MCF 10A (cell line): ENCODE data around the gene VOPP1. TPM values are rescaled to one million over a fixed set of nuclear protein-coding genes. Genes with fewer than 3 reads are reported as not detected.

ENCODE experiments used
- BruUV-seq: library from RNA; stranded (reverse); fragments of 400-500 nt; replicated peaks from 2 replicates; lab custom pipeline; 2021; lab: Mats Ljungman, UMichigan
- CTCF ChIA-PET: fragments of 300-600 bp; sonication (Branson Sonifier 250); formaldehyde crosslinking; extraction: SDS; loops from one replicate; lab custom pipeline; 2021; ENCODE audit warnings: antibody characterized with exemption, inconsistent platforms; lab: Yijun Ruan, JAX
- POLR2A ChIA-PET: fragments of 300-600, 350-650 bp; sonication (Branson Sonifier 250); formaldehyde crosslinking; extraction: SDS; loops from one replicate; lab custom pipeline; 2020; ENCODE audit warnings: antibody characterized with exemption, inconsistent platforms; lab: Yijun Ruan, JAX
- DNase-seq: peaks from one replicate; pipeline ENCODE4 v3.0.0-alpha.2; 2018; ENCODE audit not compliant: unreplicated experiment
- H3K27ac Mint-ChIP-seq: one replicate; pipeline ENCODE4 v1.8.0; 2022; ENCODE audit warnings: mild to moderate bottlenecking, low read depth, mixed read lengths; ENCODE audit not compliant: unreplicated experiment
- H3K27me3 Mint-ChIP-seq: one replicate; pipeline ENCODE4 v1.8.0; 2022; ENCODE audit warnings: mixed read lengths; ENCODE audit not compliant: insufficient read depth, unreplicated experiment
- H3K36me3 Mint-ChIP-seq: one replicate; pipeline ENCODE4 v1.8.0; 2022; ENCODE audit warnings: mild to moderate bottlenecking, moderate library complexity, mixed read lengths; ENCODE audit not compliant: insufficient read depth, unreplicated experiment
- H3K4me1 Mint-ChIP-seq: one replicate; pipeline ENCODE4 v1.8.0; 2022; ENCODE audit warnings: mixed read lengths; ENCODE audit not compliant: insufficient read depth, unreplicated experiment
- H3K4me3 Mint-ChIP-seq: one replicate; pipeline ENCODE4 v1.8.0; 2022; ENCODE audit warnings: mild to moderate bottlenecking, moderate library complexity, mixed read lengths; ENCODE audit not compliant: unreplicated experiment
- H3K9me3 Mint-ChIP-seq: one replicate; pipeline ENCODE4 v1.8.0; 2022; ENCODE audit warnings: mixed read lengths; ENCODE audit not compliant: unreplicated experiment
- CTCF ChIP-seq: fragments of 200-600 bp; IDR thresholded peaks from one replicate; pipeline ENCODE4 v1.8.0; 2022; ENCODE audit warnings: antibody characterized with exemption, mild to moderate bottlenecking; ENCODE audit not compliant: unreplicated experiment
- intact Hi-C: fragments of 100-400 bp; cut with micrococcal nuclease; formaldehyde crosslinking; loops from 2 replicates; pipeline ENCODE4 v1.14.1; 2022
- total RNA-seq: library from RNA; stranded (reverse); gene quantifications from 2 replicates; pipeline ENCODE4 v1.2.3, GENCODE V29; 2022

Gene VOPP1
- total RNA-seq, 1 experiment from 2014 or later, result 29.2 TPM

GRCh38 chr7:55498142-55498541 lies 74.2 kb downstream of the VOPP1 start:
- ChIA-PET CTCF (no interaction called here), POLR2A (no interaction called here)
- no TSS peak for BruUV-seq
- Mint-ChIP-seq H3K27me3 (no peaks in the 10 kb centered on the region), H3K36me3 (peaks cover 17% of the 10 kb centered on the region), H3K9me3 (no peaks in the 10 kb centered on the region), H3K4me1 (peaks cover 19% of the 10 kb centered on the region), H3K4me3 (no peak overlapping the region), H3K27ac (no peak overlapping the region)
- no peak for TF ChIP-seq CTCF
- no peak for DNase-seq
- intact Hi-C loops, result no loop called here

GRCh38 chr7:55497521-55497920 lies 74.8 kb downstream of the VOPP1 start:
- H3K36me3 Mint-ChIP-seq, result peaks cover 17% of the 10 kb centered on the region
- BruUV-seq, result no TSS peak
- no peak overlapping the region for H3K4me3 Mint-ChIP-seq
- intact Hi-C loops, result no loop called here
- H3K9me3 Mint-ChIP-seq, result no peaks in the 10 kb centered on the region
- POLR2A ChIA-PET, result interaction anchor here (0.7 kb wide), 1 partner anchor 65 kb away, joined by 3 read pairs; no protein-coding TSS in a partner anchor
- CTCF ChIA-PET, result no interaction called here
- no peak overlapping the region for H3K27ac Mint-ChIP-seq
- TF ChIP-seq CTCF, result no peak
- H3K27me3 Mint-ChIP-seq, result no peaks in the 10 kb centered on the region
- no peak for DNase-seq
- H3K4me1 Mint-ChIP-seq, result peaks cover 19% of the 10 kb centered on the region

- BruUV-seq, result no TSS peak
- no peak overlapping the region for H3K27ac Mint-ChIP-seq
- H3K27me3 Mint-ChIP-seq, result no peaks in the 10 kb centered on the region
- H3K36me3 Mint-ChIP-seq, result peaks cover 17% of the 10 kb centered on the region
- ChIA-PET POLR2A (interaction anchor here (0.7 to 1.3 kb wide), 2 partner anchors 9 to 65 kb away, joined by 3 read pairs; no protein-coding TSS in a partner anchor), CTCF (no interaction called here)
- H3K4me1 Mint-ChIP-seq, result peaks cover 19% of the 10 kb centered on the region
- intact Hi-C loops, result no loop called here
- no peaks in the 10 kb centered on the region for H3K9me3 Mint-ChIP-seq
- DNase-seq, result no peak
- H3K4me3 Mint-ChIP-seq, result no peak overlapping the region
- no peak for TF ChIP-seq CTCF
Observed at GRCh38 chr7:55496906-55497305, 75.4 kb downstream of the VOPP1 start.

- H3K36me3 Mint-ChIP-seq, result peaks cover 21% of the 10 kb centered on the region
- no peak for DNase-seq
- no peaks in the 10 kb centered on the region for H3K9me3 Mint-ChIP-seq
- H3K27me3 Mint-ChIP-seq, result no peaks in the 10 kb centered on the region
- ChIA-PET POLR2A (no interaction called here), CTCF (no interaction called here)
- peaks cover 19% of the 10 kb centered on the region for H3K4me1 Mint-ChIP-seq
- TF ChIP-seq CTCF, result no peak
- no peak overlapping the region for H3K27ac Mint-ChIP-seq
- H3K4me3 Mint-ChIP-seq, result no peak overlapping the region
- BruUV-seq, result no TSS peak
- intact Hi-C loops, result no loop called here
Observed at GRCh38 chr7:55494951-55495350, 77.4 kb downstream of the VOPP1 start.
